ENCODE measurements around the gene SOWAHC.

DNA sequence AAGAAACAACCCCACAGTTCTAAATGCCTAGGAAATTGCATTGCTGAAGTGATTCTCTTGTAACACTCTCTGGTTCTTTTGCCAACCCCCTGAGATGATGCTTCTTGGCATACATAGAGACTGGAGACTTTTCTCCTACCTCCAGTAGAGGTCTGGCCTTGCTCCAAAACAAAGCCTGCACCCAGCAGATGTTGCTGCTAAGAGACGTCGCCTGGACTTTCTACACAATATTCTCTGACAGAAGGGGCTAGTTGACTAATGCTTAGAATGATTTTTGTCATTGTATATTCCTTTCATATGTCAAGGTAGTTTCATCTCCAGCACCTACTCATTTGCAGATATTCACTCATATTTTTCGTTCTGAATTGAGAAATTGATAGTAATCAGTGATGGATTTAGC lies 24.6 kb downstream of the SOWAHC start:
- TF ChIP-seq, protein P1, sequence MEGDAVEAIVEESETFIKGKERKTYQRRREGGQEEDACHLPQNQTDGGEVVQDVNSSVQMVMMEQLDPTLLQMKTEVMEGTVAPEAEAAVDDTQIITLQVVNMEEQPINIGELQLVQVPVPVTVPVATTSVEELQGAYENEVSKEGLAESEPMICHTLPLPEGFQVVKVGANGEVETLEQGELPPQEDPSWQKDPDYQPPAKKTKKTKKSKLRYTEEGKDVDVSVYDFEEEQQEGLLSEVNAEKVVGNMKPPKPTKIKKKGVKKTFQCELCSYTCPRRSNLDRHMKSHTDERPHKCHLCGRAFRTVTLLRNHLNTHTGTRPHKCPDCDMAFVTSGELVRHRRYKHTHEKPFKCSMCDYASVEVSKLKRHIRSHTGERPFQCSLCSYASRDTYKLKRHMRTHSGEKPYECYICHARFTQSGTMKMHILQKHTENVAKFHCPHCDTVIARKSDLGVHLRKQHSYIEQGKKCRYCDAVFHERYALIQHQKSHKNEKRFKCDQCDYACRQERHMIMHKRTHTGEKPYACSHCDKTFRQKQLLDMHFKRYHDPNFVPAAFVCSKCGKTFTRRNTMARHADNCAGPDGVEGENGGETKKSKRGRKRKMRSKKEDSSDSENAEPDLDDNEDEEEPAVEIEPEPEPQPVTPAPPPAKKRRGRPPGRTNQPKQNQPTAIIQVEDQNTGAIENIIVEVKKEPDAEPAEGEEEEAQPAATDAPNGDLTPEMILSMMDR (IDR thresholded peaks at IDR 0.05), result no peak
- TF ChIP-seq POLR2A (IDR thresholded peaks at IDR 0.05), result no peak

Data from body of pancreas (tissue), 4 donors.